GM19023 (cell line): Measurements from ENCODE around the gene SLC7A6.
"Not testable (repeated sequence)": the region's sequence is repeated elsewhere in the genome, so short reads cannot be mapped to it uniquely, and the experiment has no call there.

Source experiments
- ATAC-seq: cut with Tn5 transposase; IDR thresholded peaks from one replicate; pipeline ENCODE4 v1.9.1; 2021; ENCODE audit warnings: mild to moderate bottlenecking, moderate library complexity; ENCODE audit not compliant: unreplicated experiment

Gene SLC7A6

GRCh38 chr16:68281368-68282063 is 17.2 kb downstream of the SLC7A6 start:
- no peak for ATAC-seq

GRCh38 chr16:68282064-68282452 is 17.7 kb downstream of the SLC7A6 start:
- ATAC-seq: no peak

DNA sequence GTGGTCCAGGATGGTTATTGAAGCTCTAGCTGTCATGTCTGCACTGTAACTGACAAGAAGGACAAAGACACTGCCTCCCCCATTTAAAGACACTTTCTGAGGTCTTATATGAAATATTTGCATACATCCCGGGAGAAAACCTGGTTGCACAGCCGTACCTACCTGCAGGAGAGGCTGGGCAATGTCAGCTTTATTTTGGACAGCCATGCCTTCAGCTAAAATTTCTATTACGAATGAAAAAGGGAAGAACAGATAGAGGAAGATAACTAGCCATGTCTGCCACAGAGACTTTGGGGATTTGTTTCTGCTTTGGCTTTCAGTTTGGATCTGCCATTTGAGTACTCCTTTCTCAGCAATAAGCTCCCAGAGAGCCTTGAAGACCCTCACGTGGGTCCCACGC is 19.0 kb downstream of the SLC7A6 start:
- ATAC-seq: no peak

- no peak for ATAC-seq
Measured at GRCh38 chr16:68283801-68284598, 19.7 kb downstream of the SLC7A6 start.

DNA sequence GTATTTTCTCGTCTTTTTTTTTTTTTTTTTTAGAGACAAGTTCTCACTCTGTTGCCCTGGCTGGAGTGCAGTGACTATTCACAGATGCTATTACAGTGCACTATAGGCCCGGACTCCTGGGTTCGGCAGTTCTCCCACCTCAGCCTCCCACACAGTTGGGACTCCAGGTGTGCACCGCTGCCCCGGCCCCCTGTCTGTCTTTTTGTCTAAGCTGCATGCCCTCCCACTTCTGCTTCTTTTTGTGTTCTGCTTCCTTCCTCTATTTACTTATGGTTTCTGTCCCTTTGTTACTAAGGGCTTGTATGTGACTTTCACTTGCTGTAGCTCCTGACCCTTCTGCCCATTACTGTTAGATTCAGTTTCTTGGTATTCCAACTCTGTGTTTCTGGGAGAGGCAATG is 20.5 kb downstream of the SLC7A6 start:
- ATAC-seq: peak; percentile 51

- ATAC-seq: no peak
Measured at GRCh38 chr16:68285683-68286082, 21.4 kb downstream of the SLC7A6 start.

- no peak for ATAC-seq
Measured at GRCh38 chr16:68286153-68287074, 22.1 kb downstream of the SLC7A6 start.

GRCh38 chr16:68287276-68288251 is 23.2 kb downstream of the SLC7A6 start:
- ATAC-seq: no peak

DNA sequence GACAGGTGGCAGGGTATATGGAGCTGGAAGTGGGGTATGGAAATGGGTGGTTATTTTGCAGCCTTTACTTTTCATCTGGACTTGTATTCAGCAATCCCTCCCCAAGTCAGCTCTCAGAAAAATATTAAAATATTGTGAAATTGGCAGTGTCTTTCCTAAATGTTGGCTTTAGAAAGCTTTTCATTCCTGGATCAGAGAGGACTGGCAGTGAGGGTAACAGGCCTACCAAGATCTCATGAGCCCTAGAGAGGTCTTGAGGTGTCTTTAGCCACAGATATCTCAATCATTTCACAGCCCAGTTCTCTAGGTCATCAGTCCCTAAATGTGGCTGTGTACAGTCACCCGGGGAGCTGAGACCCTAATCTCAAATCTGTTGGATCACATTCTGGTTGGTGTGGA is 23.9 kb downstream of the SLC7A6 start:
- ATAC-seq: no peak

DNA sequence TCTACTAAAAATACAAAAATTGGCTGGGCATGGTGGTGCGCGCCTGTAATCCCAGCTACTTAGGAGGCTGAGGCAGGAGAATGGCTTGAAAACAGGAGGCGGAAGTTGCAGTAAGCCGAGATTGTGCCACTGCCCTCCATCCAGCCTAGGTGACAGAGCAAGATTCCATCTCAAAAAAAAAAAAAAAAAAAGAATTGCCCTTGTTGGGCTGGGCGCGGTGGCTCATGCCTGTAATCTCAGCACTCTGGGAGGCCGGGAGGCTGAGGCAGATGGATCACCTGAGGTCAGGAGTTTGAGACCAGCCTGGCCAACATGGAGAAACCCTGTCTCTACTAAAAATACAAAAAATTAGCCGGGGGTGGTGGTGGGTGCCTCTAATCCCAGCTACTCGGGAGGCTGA is 24.5 kb downstream of the SLC7A6 start:
- ATAC-seq: not testable (repeated sequence)

DNA sequence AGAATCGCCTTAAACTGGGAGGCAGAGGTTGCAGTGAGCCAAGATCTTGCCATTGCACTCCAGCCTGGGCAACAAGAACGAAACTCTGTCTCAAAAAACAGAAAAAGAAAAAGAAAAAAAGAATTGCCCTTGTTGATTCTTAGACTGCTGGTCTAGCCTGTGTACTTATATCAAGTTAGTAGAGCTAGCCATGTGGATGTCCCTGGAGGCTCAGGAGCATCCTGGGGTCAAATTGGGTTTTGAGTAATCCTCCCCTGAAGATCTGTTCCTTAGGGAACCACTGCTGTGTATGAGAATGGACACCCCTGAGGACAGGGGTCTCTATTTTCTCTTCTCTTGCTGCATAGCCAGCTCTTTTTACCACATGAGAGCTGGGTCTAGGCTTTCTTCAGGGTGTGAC is 24.9 kb downstream of the SLC7A6 start:
- no peak for ATAC-seq

DNA sequence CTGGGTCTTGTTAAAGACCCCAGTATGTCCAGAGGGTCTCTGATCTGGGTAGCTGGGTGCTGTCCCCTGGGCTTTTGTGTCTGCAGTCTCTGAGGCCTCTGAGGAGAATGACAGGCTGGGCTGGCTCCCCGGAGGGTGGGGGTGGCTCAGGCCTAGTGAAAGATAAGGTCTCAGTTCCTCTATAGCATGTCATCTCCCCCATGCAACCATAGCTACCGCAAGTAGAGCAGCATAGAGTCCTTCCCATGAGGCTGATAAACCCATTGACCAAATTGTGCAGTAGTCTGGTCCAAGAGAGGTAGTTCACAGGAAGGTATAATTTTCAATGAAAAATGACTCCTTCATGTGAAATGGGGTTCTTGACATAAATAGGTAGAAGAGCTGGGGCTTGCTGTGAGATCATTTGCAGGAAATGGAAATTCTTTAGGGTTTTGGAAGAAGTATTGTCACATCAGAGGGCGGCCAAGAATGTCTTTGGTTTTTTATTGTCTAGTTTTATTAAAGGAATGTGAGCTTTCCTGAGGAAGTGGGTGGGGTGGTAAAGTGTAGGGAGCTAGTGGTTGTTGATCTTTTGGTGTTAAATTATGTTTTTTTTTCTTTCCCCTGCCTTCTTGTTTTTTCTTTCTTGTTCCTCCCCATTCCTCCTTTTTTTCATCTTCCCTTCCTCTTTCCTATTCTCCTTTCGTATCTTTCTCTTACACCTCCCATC is 25.4 kb downstream of the SLC7A6 start:
- ATAC-seq: peak; percentile 80

DNA sequence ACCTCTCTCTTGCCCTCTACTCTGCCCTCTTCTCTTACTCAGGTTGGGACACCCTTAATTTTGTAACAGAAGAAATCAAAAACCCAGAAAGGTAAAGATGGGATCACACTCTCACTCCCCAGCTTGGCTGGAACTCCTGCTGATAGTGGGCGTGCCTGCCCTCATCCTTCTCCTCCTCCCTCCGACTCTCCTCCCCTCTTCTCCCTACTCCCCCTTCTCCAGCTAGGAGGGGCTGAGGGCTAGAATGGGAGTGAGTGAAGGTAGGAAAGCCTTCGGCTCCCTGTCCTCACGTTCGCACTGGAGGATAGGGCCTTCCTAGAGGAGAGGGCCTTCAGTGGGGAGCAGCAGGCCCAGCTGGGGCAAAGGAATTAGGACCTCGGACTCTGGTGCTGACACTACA is 26.1 kb downstream of the SLC7A6 start:
- no peak for ATAC-seq

DNA sequence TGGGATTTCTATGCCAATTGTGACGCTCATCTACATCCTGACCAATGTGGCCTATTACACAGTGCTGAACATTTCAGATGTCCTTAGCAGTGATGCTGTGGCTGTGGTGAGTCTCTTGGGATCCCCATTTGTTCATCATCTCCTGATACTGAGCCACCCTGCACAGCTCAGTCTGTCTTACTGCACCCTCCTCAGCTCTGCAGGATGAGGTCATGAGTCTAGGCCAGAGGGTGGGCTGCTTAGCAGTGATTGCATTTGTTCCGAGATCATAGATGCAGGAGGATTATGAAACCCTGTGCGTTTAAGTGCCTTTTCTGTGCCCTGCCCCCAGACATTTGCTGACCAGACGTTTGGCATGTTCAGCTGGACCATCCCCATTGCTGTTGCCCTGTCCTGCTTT is 26.9 kb downstream of the SLC7A6 start:
- no peak for ATAC-seq

- no peak for ATAC-seq
Measured at GRCh38 chr16:68292425-68292824, 28.1 kb downstream of the SLC7A6 start.

DNA sequence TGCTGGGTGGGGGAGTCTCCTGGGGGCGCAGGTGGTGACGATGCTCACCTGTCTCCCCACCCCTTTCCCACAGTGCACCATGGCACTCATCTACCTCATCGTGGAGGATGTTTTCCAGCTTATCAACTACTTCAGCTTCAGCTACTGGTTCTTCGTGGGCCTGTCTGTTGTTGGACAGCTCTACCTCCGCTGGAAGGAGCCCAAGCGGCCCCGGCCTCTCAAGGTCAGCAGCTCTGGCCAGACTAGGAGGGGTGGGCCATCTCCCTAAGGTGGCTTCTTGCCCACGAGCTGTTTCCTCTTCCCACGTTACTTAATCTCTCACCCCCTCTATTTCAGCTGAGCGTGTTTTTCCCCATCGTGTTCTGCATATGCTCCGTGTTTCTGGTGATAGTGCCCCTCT is 32.0 kb downstream of the SLC7A6 start:
- ATAC-seq: no peak

GRCh38 chr16:68296693-68297092 is 32.4 kb downstream of the SLC7A6 start:
- ATAC-seq: no peak

GRCh38 chr16:68297908-68298307 is 33.6 kb downstream of the SLC7A6 start:
- ATAC-seq: no peak

- no peak for ATAC-seq
Measured at GRCh38 chr16:68298312-68298711, 34.0 kb downstream of the SLC7A6 start.
